B cell (primary cell): Measurements from ENCODE around the gene CTNNA1.

Experiments
- EZH2 ChIP-seq: IDR thresholded peaks from 2 replicates; pipeline ENCODE4 v1.6.1; 2012; ENCODE audit warnings: borderline replicate concordance, low read depth, mild to moderate bottlenecking, moderate library complexity, low read length; ENCODE audit not compliant: insufficient read depth, poor library complexity, severe bottlenecking
- TF ChIP-seq, protein P1 (sequence below): fragments of 200-600 bp; IDR thresholded peaks from one replicate; pipeline ENCODE4 v1.8.0; 2022; ENCODE audit warnings: antibody characterized with exemption, mild to moderate bottlenecking

DNA sequence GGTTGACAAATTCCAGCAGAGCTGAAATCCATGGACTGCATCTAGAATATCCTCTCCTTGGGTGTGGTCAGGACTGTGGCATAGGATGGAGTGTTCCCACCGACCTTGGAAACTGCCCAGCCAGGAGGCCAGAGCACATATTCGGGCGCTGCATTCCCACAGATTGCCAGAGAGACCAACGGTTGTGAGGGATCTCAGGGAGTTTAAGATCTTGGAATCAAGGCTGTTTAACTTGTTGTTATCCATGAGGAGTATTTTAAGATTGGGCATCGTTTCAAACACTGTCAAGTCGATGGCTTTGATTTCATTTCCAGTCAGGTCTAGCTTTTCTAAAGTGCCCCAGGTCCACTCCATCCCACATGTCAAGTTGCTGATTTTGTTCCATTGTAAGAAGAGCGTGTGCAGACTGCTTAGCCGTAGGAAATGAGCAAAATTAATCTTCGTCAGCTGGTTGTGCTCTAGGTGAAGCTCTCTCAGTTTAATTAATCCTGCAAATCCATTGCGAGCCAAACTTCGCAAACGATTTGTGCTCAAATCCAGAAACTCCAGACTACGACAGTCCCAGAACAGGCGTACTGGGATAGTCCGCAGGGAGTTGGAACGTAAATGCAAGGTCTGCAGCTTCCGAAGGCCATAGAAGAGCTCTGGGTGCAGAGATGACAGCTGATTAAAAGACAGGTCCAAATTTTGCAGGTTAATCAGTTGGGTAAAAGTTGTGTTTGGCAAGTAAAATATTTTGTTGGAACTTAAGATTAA is 120.4 kb downstream of the CTNNA1 start:
- TF ChIP-seq, protein P1, sequence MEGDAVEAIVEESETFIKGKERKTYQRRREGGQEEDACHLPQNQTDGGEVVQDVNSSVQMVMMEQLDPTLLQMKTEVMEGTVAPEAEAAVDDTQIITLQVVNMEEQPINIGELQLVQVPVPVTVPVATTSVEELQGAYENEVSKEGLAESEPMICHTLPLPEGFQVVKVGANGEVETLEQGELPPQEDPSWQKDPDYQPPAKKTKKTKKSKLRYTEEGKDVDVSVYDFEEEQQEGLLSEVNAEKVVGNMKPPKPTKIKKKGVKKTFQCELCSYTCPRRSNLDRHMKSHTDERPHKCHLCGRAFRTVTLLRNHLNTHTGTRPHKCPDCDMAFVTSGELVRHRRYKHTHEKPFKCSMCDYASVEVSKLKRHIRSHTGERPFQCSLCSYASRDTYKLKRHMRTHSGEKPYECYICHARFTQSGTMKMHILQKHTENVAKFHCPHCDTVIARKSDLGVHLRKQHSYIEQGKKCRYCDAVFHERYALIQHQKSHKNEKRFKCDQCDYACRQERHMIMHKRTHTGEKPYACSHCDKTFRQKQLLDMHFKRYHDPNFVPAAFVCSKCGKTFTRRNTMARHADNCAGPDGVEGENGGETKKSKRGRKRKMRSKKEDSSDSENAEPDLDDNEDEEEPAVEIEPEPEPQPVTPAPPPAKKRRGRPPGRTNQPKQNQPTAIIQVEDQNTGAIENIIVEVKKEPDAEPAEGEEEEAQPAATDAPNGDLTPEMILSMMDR: no peak
- no peak for TF ChIP-seq EZH2
